ENCODE results near the gene CNTN4. TPM values are rescaled to one million over a fixed set of nuclear protein-coding genes. Genes with fewer than 3 reads are reported as not detected.

CNTN4 gene
- polyA plus RNA-seq, 1 donor (not counting 4 experiments of a cell fraction or from before 2014, with no cell fraction given) = not detected

- Histone ChIP-seq H3K27me3 (ENCODE audit: control insufficient read depth, extremely low read depth, insufficient read depth, low read length) (no peaks in the 10 kb centered on the region), H2AFZ (ENCODE audit: control insufficient read depth, low read length) (no peak overlapping the region), H3K36me3 (ENCODE audit: control insufficient read depth in 2 of 2, extremely low read depth in 1 of 2, insufficient read depth in 2 of 2, low read length in 2 of 2) (no peaks in the 10 kb centered on the region), H3K27ac (ENCODE audit: control insufficient read depth, insufficient read depth, low read length) (no peak overlapping the region), H4K20me1 (ENCODE audit: control insufficient read depth, extremely low read depth, insufficient read depth, low read length) (no peaks in the 10 kb centered on the region), H3K9me3 (ENCODE audit: control insufficient read depth, low read depth, low read length) (no peaks in the 10 kb centered on the region), H3K4me1 (ENCODE audit: control insufficient read depth, extremely low read depth, insufficient read depth, low read length) (no peaks in the 10 kb centered on the region), H3K9ac (ENCODE audit: control insufficient read depth, extremely low read depth, insufficient read depth, low read length) (no peak overlapping the region), H3K9me1 (ENCODE audit: control insufficient read depth, extremely low read depth, insufficient read depth, low read length) (no peaks in the 10 kb centered on the region), H3K4me2 (ENCODE audit: control insufficient read depth, extremely low read depth, insufficient read depth, low read depth, low read length) (no peak overlapping the region), H3K79me2 (ENCODE audit: control insufficient read depth, insufficient read depth, low read length) (no peaks in the 10 kb centered on the region), H3K4me3 (ENCODE audit: control insufficient read depth in 2 of 3, extremely low read depth in 1 of 3, insufficient read depth in 2 of 3, low read depth in 1 of 3, low read length in 3 of 3) (no peak overlapping the region)
- FAIRE-seq (no peak), DNase-seq (ENCODE audit: low read depth, low spot score) (no peak)
- no peak for TF ChIP-seq EZH2 (IDR thresholded peaks at IDR 0.05; ENCODE audit: low read length)
- TF ChIP-seq CTCF (optimal IDR thresholded peaks at IDR 0.05 in 1 of 3, IDR thresholded peaks at IDR 0.05 in 1 of 3, conservative IDR thresholded peaks at IDR 0.05 in 1 of 3; ENCODE audit: extremely low read depth in 1 of 3, insufficient read depth in 2 of 3, low read length in 3 of 3) = no peak
- dilution Hi-C loops (cut with MboI; ENCODE audit: extremely low pct_ligation_motif_present, low sequenced_read_pairs) = no loop called here
Observed at GRCh38 chr3:3087279-3087678, 988.6 kb downstream of the CNTN4 start.

DNA sequence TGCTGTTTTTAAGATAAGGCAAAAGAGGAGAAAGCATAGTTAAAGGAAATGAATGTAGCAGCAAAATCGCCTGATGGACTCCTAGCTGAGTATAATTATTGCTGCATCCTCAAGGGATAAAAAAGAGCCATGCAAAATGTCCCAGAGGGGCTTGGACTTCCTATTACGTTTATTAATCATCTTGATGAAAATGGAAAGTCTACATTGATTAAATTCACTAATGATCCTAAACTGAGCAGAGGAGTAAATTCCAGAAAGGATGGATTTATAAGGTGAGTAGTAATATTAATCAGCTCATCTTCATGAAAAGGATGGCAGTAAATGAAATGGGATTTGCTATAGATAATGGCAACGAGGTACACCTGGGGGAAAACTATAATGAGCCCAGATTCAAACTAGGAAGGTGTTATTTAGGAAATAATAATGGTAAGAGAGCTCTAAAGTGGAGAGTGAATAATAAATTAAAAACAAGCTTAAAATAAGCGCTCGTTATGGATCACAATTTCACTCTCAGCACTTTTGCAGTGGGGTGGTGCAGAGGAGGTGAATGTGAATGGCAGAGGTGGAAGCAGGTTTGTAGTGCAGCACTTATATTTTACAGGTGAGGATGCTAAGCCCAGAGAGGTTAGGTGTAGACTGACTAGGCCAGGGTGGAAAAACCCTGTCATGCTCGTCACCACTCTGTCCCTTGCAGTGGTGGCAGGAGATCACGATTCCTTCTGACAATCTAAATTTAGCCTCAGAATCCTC is 989.2 kb downstream of the CNTN4 start:
- no peaks in the 10 kb centered on the region for H3K4me1 ChIP-seq (ENCODE audit: control insufficient read depth, extremely low read depth, insufficient read depth, low read length)
- DNase-seq (ENCODE audit: low read depth, low spot score) (no peak), FAIRE-seq (no peak)
- no peaks in the 10 kb centered on the region for H3K9me3 ChIP-seq (ENCODE audit: control insufficient read depth, low read depth, low read length)
- H3K4me2 ChIP-seq (ENCODE audit: control insufficient read depth, extremely low read depth, insufficient read depth, low read depth, low read length) = no peak overlapping the region
- no peaks in the 10 kb centered on the region for H3K27me3 ChIP-seq (ENCODE audit: control insufficient read depth, extremely low read depth, insufficient read depth, low read length)
- H3K9me1 ChIP-seq (ENCODE audit: control insufficient read depth, extremely low read depth, insufficient read depth, low read length) = no peaks in the 10 kb centered on the region
- H3K9ac ChIP-seq (ENCODE audit: control insufficient read depth, extremely low read depth, insufficient read depth, low read length) = no peak overlapping the region
- no peaks in the 10 kb centered on the region for H3K79me2 ChIP-seq (ENCODE audit: control insufficient read depth, insufficient read depth, low read length)
- no peak overlapping the region for H3K27ac ChIP-seq (ENCODE audit: control insufficient read depth, insufficient read depth, low read length)
- dilution Hi-C loops (cut with MboI; ENCODE audit: extremely low pct_ligation_motif_present, low sequenced_read_pairs) = no loop called here
- TF ChIP-seq EZH2 (IDR thresholded peaks at IDR 0.05; ENCODE audit: low read length) = no peak
- no peak for TF ChIP-seq CTCF (optimal IDR thresholded peaks at IDR 0.05 in 1 of 3, IDR thresholded peaks at IDR 0.05 in 1 of 3, conservative IDR thresholded peaks at IDR 0.05 in 1 of 3; ENCODE audit: extremely low read depth in 1 of 3, insufficient read depth in 2 of 3, low read length in 3 of 3)
- no peaks in the 10 kb centered on the region for H4K20me1 ChIP-seq (ENCODE audit: control insufficient read depth, extremely low read depth, insufficient read depth, low read length)
- no peaks in the 10 kb centered on the region for H3K36me3 ChIP-seq (ENCODE audit: control insufficient read depth in 2 of 2, extremely low read depth in 1 of 2, insufficient read depth in 2 of 2, low read length in 2 of 2)
- no peak overlapping the region for H3K4me3 ChIP-seq (ENCODE audit: control insufficient read depth in 2 of 3, extremely low read depth in 1 of 3, insufficient read depth in 2 of 3, low read depth in 1 of 3, low read length in 3 of 3)
- H2AFZ ChIP-seq (ENCODE audit: control insufficient read depth, low read length) = no peak overlapping the region

Measured in keratinocyte (primary cell).